Neutrophil (primary cell): ENCODE measurements around the gene ZNF780B.
A peak's percentile ranks its signal among the peaks of the same experiment; 100 is the strongest.
"Not testable (repeated sequence)": the region's sequence is repeated elsewhere in the genome, so short reads cannot be mapped to it uniquely, and the experiment has no call there.

ENCODE experiments used
- H3K27ac ChIP-seq: fragments of 200-600 bp; sonication (generic); 2 replicates; pipeline ENCODE4 v1.5.1; 2016; ENCODE audit warnings: mild to moderate bottlenecking, moderate library complexity
- H3K27me3 ChIP-seq: fragments of 200-600 bp; sonication (generic); 2 replicates; pipeline ENCODE4 v1.6.0; 2016; ENCODE audit warnings: mild to moderate bottlenecking
- H3K36me3 ChIP-seq: fragments of 200-600 bp; sonication (generic); 2 replicates; pipeline ENCODE4 v1.5.1; 2017
- H3K4me1 ChIP-seq, 2 experiments: fragments of 200-600 bp in 1 of 2; sonication (generic) in 1 of 2; 1 replicate in 1 of 2; 2 replicates in 1 of 2; pipeline versions ENCODE4 v1.5.1 to v1.6.1; 2013 to 2016; ENCODE audit warnings: low read depth in 1 of 2, low read length in 1 of 2, mild to moderate bottlenecking in 1 of 2, moderate library complexity in 1 of 2; ENCODE audit not compliant: control insufficient read depth in 1 of 2, insufficient read depth in 1 of 2
- H3K4me3 ChIP-seq, 2 experiments: fragments of 200-600 bp in 1 of 2; sonication (generic) in 1 of 2; 1 replicate in 1 of 2; 2 replicates in 1 of 2; pipeline ENCODE4 v1.5.1; 2013 to 2016; ENCODE audit warnings: low read depth in 1 of 2, low read length in 1 of 2, mild to moderate bottlenecking in 1 of 2, moderate library complexity in 1 of 2
- H3K9me3 ChIP-seq: fragments of 200-600 bp; sonication (generic); 2 replicates; pipeline ENCODE4 v1.5.1; 2016
- TF ChIP-seq, protein P1 (sequence below): fragments of 200-600 bp; sonication (generic); IDR thresholded peaks from 2 replicates; pipeline ENCODE4 v1.5.1; 2016; ENCODE audit warnings: antibody characterized with exemption

Gene ZNF780B

DNA sequence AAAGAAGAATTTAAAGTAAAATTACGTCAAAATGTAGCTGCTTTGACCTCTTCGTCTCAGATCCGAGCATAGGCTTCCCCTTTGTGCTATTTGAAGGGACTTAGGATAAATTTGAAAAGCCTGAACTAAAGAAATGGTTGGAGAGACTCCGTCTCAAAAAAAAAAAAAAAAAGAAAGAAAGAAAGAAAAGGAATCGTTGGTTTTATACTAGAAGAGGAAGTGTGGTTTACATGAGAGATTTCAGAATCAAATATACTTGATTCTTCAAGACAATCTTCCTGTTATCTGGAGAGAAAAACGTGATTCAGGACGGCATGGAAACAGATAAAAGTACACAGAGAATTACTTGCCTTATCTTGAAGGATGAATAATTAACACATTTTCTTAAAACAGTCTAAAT, 474 bp upstream of the ZNF780B start:
- Histone ChIP-seq H3K27ac (peak overlapping the region; percentile 79), H3K4me3 (peak overlapping the region; percentile 73 to 79), H3K36me3 (no peaks in the 10 kb centered on the region), H3K4me1 (peaks cover 14 to 21% of the 10 kb centered on the region in 2 experiments), H3K9me3 (no peaks in the 10 kb centered on the region), H3K27me3 (peaks cover 30% of the 10 kb centered on the region)
- TF ChIP-seq, protein P1, sequence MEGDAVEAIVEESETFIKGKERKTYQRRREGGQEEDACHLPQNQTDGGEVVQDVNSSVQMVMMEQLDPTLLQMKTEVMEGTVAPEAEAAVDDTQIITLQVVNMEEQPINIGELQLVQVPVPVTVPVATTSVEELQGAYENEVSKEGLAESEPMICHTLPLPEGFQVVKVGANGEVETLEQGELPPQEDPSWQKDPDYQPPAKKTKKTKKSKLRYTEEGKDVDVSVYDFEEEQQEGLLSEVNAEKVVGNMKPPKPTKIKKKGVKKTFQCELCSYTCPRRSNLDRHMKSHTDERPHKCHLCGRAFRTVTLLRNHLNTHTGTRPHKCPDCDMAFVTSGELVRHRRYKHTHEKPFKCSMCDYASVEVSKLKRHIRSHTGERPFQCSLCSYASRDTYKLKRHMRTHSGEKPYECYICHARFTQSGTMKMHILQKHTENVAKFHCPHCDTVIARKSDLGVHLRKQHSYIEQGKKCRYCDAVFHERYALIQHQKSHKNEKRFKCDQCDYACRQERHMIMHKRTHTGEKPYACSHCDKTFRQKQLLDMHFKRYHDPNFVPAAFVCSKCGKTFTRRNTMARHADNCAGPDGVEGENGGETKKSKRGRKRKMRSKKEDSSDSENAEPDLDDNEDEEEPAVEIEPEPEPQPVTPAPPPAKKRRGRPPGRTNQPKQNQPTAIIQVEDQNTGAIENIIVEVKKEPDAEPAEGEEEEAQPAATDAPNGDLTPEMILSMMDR: no peak

- H3K27ac ChIP-seq: peak overlapping the region; percentile 79
- H3K4me1 ChIP-seq: peaks cover 14 to 34% of the 10 kb centered on the region in 2 experiments
Measured at GRCh38 chr19:40055049-40055448, 982 bp downstream of the ZNF780B start.

DNA sequence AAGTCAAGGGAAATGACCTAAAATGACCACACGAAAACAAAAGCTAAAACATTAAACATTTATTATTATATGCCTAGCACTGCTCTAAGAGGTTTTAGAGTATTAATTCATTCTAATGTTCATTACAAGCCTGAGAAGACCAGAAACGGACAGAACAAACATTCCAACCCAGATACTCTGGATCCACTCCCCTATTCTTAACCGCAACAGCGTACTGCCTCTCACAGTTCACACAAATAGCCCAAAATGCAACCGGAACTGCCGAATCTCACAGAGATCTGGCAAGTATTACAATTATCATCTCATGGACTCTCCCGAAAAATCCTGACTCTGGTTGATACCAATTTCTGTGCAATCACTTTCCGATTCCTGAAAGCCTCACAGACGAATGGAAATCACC, 1.4 kb downstream of the ZNF780B start:
- Histone ChIP-seq H3K4me3 (no peak overlapping the region), H3K27me3 (peaks cover 20% of the 10 kb centered on the region), H3K9me3 (no peaks in the 10 kb centered on the region), H3K27ac (no peak overlapping the region), H3K4me1 (peaks cover 14 to 34% of the 10 kb centered on the region in 2 experiments), H3K36me3 (no peaks in the 10 kb centered on the region)
- TF ChIP-seq, protein P1: no peak

More at GRCh38 chr19:40055049-40055448, 982 bp downstream of the ZNF780B start:
- Histone ChIP-seq H3K27me3 (peaks cover 24% of the 10 kb centered on the region), H3K36me3 (no peaks in the 10 kb centered on the region), H3K9me3 (no peaks in the 10 kb centered on the region), H3K4me3 (peak overlapping the region; percentile 73 to 79)
- TF ChIP-seq, protein P1: no peak

GRCh38 chr19:40053491-40053890, 2.5 kb downstream of the ZNF780B start:
- Histone ChIP-seq H3K27me3 (peaks cover 13% of the 10 kb centered on the region), H3K27ac (no peak overlapping the region), H3K4me1 (peaks cover 14 to 34% of the 10 kb centered on the region in 2 experiments), H3K4me3 (no peak overlapping the region), H3K9me3 (no peaks in the 10 kb centered on the region), H3K36me3 (peaks cover 3% of the 10 kb centered on the region)
- TF ChIP-seq, protein P1: no peak

DNA sequence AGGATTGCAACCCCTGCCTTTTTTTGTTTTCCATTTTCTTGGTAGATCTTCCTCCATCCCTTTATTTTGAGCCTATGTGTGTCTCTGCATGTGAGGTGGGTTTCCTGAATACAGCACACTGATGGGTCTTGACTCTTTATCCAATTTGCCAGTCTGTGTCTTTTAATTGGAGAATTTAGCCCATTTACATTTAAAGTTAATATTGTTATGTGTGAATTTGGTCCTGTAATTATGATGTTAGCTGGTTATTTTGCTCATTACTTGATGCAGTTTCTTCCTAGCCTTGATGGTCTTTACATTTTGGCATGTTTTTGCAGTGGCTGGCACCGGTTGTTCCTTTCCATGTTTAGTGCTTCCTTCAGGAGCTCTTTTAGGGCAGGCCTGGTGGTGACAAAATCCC, 14.3 kb downstream of the ZNF780B start:
- H3K36me3 ChIP-seq: peaks cover 24% of the 10 kb centered on the region
- H3K9me3 ChIP-seq, H3K27ac ChIP-seq, H3K27me3 ChIP-seq, H3K4me1 ChIP-seq, H3K4me3 ChIP-seq: not testable (repeated sequence)

DNA sequence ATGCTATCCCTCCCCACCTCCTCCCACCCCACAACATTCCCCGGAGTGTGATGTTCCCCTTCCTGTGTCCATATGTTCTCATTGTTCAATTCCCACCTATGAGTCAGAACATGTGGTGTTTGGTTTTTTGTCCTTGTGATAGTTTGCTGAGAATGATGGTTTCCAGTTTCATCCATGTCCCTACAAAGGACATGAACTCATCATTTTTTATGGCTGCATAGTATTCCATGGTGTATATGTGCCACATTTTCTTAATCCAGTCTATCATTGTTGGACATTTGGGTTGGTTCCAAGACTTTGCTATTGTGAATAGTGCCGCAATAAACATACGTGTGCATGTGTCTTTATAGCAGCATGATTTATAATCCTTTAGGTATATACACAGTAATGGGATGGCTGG, 18.0 kb downstream of the ZNF780B start:
- H3K9me3 ChIP-seq: peaks cover 45% of the 10 kb centered on the region
- H3K4me1 ChIP-seq, H3K27ac ChIP-seq, H3K27me3 ChIP-seq, H3K36me3 ChIP-seq, H3K4me3 ChIP-seq: not testable (repeated sequence)

GRCh38 chr19:40035996-40036395, 20.0 kb downstream of the ZNF780B start:
- Histone ChIP-seq H3K27ac (no peak overlapping the region), H3K36me3 (no peaks in the 10 kb centered on the region), H3K9me3 (peaks cover 65% of the 10 kb centered on the region), H3K27me3 (no peaks in the 10 kb centered on the region), H3K4me3 (no peak overlapping the region), H3K4me1 (no peaks in the 10 kb centered on the region)
- TF ChIP-seq, protein P1: no peak
